ENCODE results near the gene TACR1.

TACR1 gene

DNA sequence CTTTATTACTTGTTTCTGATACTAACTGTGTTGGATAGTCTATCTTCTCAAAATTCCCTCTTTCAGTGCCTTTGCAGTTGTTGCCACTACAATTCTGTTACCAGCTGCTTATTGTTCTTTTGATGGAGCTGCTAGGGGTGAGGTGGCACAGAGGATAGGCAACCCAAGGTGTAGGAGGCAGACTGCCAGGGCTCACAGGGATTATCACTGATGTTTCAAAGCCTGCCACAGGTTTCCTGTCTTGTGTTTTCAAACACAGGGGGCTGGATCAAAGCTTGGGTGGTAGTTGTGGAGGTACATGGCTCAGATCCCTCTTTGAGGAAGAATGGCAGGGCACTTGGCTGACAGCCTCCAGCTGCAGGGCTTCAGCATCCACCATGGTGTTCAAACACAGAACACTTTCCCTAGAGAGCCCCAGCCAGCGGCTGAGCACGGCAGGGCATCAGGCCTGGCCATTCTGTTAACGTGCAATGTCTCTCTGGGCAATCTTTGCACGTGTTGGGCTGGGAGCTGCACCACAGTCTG lies 153.7 kb downstream of the TACR1 start:
- no peak for DNase-seq

DNA sequence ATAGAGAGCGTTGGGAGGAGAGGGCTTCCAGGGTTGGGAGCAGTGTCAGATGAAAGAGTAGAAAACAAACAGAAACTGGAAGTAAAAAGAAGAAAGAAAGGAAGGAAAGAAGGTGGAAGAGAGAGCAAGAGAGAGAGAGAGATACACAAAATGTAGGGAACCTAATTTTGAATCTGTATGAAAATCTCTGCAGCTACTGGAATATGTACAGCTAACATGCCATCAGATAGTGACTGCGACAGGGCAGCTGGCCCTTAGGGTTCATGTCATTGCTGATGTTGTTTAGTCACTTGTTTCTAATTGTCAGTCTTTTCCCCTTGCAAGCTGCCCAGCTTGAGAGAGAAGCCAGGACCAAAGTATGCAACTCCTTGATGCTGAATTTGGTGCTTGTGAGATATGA lies 155.0 kb downstream of the TACR1 start:
- DNase-seq: no peak

DNA sequence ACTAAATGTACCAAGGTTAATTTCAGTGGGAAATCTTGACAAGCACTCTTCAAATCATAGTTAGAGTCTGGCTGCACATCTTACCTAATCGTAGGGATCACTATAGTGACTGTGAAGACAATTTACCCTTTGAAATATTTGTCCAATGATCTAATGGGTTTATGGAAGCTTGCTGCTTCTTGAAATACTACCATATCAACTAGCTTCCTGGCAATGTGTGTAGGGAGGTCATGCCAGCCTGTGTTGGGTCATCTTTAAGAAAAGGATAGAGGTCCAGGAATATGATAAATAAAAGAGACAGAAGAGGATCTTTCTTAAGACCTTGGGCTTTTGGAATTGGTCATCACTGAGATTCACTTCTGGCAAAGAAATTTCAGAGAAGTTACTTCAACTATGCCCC lies 156.5 kb downstream of the TACR1 start:
- DNase-seq: no peak

GRCh38 chr2:75041731-75042600 lies 157.4 kb downstream of the TACR1 start:
- no peak for DNase-seq

GRCh38 chr2:75041226-75041625 lies 158.1 kb downstream of the TACR1 start:
- DNase-seq: no peak

DNA sequence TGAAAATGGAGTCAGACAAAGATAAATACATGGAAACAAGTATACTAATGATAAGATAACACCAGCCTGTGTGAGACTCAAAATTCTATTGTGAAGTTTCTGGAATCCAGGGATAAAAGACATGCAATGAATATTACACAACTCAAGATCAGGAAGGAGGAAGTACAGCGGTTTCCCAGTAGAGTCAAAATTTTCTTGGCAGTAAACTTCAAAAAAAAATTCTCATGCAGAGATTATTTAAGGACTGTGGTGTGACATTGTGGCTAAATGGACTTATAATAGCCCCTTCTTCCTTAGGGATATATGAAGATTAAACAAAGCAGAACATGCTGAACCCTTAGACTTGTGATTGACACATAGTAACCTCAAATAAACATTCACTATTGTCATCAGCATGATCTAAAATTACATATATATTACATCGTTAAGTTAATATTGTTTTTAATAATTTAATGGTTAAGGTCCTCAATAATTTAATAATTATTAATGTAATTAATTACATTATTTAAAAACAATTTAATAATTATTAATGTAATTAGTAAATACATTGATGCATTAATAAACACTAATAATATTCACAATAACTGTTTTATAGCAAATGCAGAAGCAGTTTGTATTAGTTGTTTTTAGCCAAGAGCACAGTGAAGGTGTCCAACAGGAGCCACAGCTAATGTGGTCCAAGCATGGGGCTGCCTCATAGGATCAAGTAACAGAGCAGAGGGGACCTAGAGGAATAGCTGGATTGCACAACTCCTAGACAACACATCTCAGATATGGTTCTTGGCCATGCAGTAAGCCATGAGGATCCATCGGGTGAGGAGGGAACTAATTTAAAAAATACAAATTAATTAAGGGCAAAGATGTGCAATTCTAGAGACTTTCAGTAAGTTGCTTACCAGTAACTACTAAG lies 163.6 kb downstream of the TACR1 start:
- no peak for DNase-seq

- no peak for DNase-seq
These were observed 165.8 kb downstream of the TACR1 start for GRCh38 chr2:75033516-75033915.

- no peak for DNase-seq
These were observed 167.2 kb downstream of the TACR1 start for GRCh38 chr2:75031906-75032803.

DNA sequence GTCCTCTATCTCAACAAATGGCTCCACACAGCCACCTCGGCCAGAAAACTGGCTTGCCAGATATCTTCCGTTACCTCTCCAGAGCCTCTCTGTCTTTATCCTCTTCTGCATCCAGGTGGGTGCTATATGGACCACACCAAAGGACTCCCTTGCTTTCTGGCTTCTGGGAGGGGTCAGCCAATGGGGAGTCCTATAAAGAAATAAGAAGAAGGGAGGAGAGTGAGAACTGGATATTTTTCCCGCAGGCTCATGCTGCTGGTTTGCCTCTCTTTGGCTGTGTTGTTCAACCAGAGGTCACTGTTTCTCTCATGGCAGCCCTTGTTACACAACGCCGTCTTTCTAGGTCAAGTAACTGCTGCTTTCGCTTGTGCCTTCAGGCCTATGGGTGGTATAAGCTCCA lies 168.1 kb downstream of the TACR1 start:
- DNase-seq: no peak

- DNase-seq: no peak
These were observed 168.9 kb downstream of the TACR1 start for GRCh38 chr2:75030218-75031009.

DNA sequence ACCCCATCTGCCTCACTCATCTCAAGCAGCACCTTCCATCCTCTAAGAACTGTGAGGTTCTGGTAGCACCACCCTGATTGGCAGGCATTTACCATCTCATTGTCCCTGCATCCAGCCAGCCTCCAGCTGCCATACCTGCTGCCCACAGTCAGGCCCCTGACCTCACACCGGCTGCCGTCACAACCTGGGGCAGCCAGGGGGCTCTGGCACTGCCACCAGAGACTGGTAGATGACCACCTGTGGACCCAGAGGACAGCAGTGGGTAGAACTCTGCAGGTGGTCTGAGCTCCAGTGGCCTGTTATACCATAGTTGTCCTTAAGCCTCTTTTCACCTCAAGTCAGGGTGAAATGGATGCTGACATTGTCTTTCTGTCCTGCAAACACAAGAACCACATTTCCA lies 171.4 kb downstream of the TACR1 start:
- DNase-seq: no peak

- no peak for DNase-seq
These were observed 173.5 kb downstream of the TACR1 start for GRCh38 chr2:75025633-75026380.

DNA sequence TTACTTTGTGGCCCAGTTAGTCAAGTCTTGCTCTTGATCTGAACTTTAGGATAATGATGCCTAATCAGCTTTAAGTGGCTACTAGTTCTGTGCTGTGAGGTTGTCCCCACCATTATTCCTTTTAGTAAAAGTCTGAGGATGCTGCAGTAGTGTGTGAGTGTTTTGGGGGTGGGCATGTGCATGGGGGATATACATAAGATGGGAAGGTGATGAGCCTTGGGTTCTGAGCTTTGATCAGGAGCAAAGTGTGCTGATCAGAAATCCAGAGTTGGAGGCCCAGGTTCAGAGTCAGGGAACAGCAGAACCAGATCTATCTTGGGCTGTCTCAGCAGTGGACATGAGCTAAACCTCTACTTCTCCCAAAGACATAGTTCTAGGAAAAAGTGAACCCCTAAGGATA lies 174.1 kb downstream of the TACR1 start:
- no peak for DNase-seq

GRCh38 chr2:75023666-75024455 lies 175.5 kb downstream of the TACR1 start:
- DNase-seq: no peak

GRCh38 chr2:75022516-75022915 lies 176.8 kb downstream of the TACR1 start:
- no peak for DNase-seq

- DNase-seq: no peak
These were observed 177.6 kb downstream of the TACR1 start for GRCh38 chr2:75021672-75022071.

DNA sequence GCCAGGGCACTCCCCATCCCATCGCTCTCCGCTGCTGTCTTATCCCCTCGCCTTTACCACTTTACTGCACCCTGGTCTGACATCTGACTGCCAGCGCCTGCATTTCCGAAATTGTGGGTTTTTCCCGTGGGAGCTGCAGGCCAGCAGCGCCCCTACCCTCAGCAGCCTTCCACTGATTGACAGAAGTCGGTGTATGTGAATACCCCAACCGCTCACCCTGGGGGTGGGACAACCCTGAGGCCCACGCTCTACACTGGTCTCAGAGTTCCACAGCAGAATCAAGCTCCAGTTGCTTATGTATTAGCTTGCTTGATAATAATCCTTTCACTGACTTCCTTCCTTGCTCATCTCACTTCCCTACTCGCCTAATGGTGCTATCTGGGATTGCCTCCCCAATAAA lies 178.8 kb downstream of the TACR1 start:
- no peak for DNase-seq

DNA sequence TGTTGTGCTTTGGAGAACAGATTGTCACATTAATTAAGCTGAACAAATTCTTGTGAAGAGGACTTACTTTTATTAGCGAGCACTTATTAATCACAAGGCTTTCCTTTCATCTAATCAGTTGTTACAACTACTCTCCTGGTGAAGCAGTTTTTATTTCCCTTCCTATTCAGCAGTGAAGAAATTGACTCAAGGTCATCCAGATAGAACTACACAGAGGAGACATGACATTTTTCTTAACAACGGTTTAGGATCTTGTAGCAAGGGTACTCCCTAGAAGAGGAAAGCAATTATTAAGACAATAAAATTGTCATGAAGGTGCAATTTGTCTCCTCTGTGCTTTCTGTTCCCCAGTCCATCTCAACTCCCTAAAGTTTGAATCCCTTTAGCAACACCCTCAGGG lies 179.5 kb downstream of the TACR1 start:
- DNase-seq: no peak

- no peak for DNase-seq
These were observed 181.2 kb downstream of the TACR1 start for GRCh38 chr2:75018162-75018561.

GRCh38 chr2:75012080-75012479 lies 187.2 kb downstream of the TACR1 start:
- DNase-seq: no peak

Measured in activated CD8-positive, alpha-beta memory T cell treated with anti-CD3 and anti-CD28 coated beads for 24 hours (primary cell).